H9 (cell line): Measurements from ENCODE around the gene HACE1. TPM values are rescaled to one million over a fixed set of nuclear protein-coding genes. Genes with fewer than 3 reads are reported as not detected.

Experiments
- DNase-seq: peaks from one replicate; pipeline ENCODE4 v3.0.0-alpha.2; 2017
- H2AFZ ChIP-seq: one replicate; pipeline ENCODE4 v1.6.1; 2013; ENCODE audit warnings: mild to moderate bottlenecking, low read length, control low read depth, moderate library complexity
- H2AK5ac ChIP-seq: 2 replicates; pipeline ENCODE4 v1.6.1; 2013; ENCODE audit warnings: low read length, control low read depth, mixed read lengths; ENCODE audit not compliant: insufficient read length
- H2BK120ac ChIP-seq: one replicate; pipeline ENCODE4 v1.6.1; 2013; ENCODE audit warnings: low read depth, mild to moderate bottlenecking, low read length, control low read depth, inconsistent platforms; ENCODE audit not compliant: poor library complexity, severe bottlenecking
- H2BK12ac ChIP-seq: 2 replicates; pipeline ENCODE4 v1.6.1; 2013; ENCODE audit warnings: low read length, control low read depth, mixed read lengths, low read depth; ENCODE audit not compliant: insufficient read length
- H2BK15ac ChIP-seq: 2 replicates; pipeline ENCODE4 v1.6.1; 2013; ENCODE audit warnings: low read depth, low read length, control low read depth
- H2BK20ac ChIP-seq: one replicate; pipeline ENCODE4 v1.6.1; 2013; ENCODE audit warnings: low read depth, mild to moderate bottlenecking, low read length, control low read depth, inconsistent platforms; ENCODE audit not compliant: poor library complexity, severe bottlenecking
- H2BK5ac ChIP-seq: 2 replicates; pipeline ENCODE4 v1.6.1; 2013; ENCODE audit warnings: low read length, control low read depth, mixed read lengths; ENCODE audit not compliant: insufficient read length
- H3K14ac ChIP-seq: 2 replicates; pipeline ENCODE4 v1.6.1; 2013; ENCODE audit warnings: low read length, control low read depth; ENCODE audit not compliant: insufficient read depth
- H3K18ac ChIP-seq: 2 replicates; pipeline ENCODE4 v1.6.1; 2013; ENCODE audit warnings: low read depth, mild to moderate bottlenecking, mixed read lengths, low read length, control low read depth; ENCODE audit not compliant: insufficient read length
- H3K23ac ChIP-seq: 2 replicates; pipeline ENCODE4 v1.6.1; 2013; ENCODE audit warnings: low read length, control low read depth, mixed read lengths, low read depth; ENCODE audit not compliant: insufficient read length
- H3K23me2 ChIP-seq: 2 replicates; pipeline ENCODE4 v1.6.1; 2013; ENCODE audit warnings: low read depth, mild to moderate bottlenecking, mixed read lengths, low read length, control low read depth; ENCODE audit not compliant: insufficient read length, poor library complexity, severe bottlenecking
- H3K27ac ChIP-seq: 2 replicates; pipeline ENCODE4 v1.5.1; 2013; ENCODE audit warnings: low read length, control low read depth, mixed read lengths, low read depth; ENCODE audit not compliant: insufficient read length
- H3K27me3 ChIP-seq: 2 replicates; pipeline ENCODE4 v1.6.1; 2013; ENCODE audit warnings: low read length, control low read depth, inconsistent platforms; ENCODE audit not compliant: insufficient read depth
- H3K4ac ChIP-seq: 2 replicates; pipeline ENCODE4 v1.6.1; 2013; ENCODE audit warnings: low read depth, mild to moderate bottlenecking, control low read depth, inconsistent platforms, low read length, moderate library complexity
- H3K4me1 ChIP-seq: 2 replicates; pipeline ENCODE4 v1.6.1; 2013; ENCODE audit warnings: low read length, control low read depth, inconsistent platforms; ENCODE audit not compliant: insufficient read depth
- H3K4me2 ChIP-seq: 2 replicates; pipeline ENCODE4 v1.6.1; 2013; ENCODE audit warnings: low read length, control low read depth, mixed read lengths; ENCODE audit not compliant: insufficient read length, insufficient read depth
- H3K56ac ChIP-seq: 2 replicates; pipeline ENCODE4 v1.6.1; 2013; ENCODE audit warnings: low read depth, mild to moderate bottlenecking, mixed read lengths, low read length, control low read depth; ENCODE audit not compliant: insufficient read length
- H3K79me1 ChIP-seq: 2 replicates; pipeline ENCODE4 v1.6.1; 2013; ENCODE audit warnings: low read depth, mild to moderate bottlenecking, moderate library complexity, low read length, control low read depth, inconsistent platforms; ENCODE audit not compliant: insufficient read depth, poor library complexity, severe bottlenecking
- H3K79me2 ChIP-seq: 2 replicates; pipeline ENCODE4 v1.6.1; 2013; ENCODE audit warnings: low read length, control low read depth, inconsistent platforms; ENCODE audit not compliant: insufficient read depth
- H3K9ac ChIP-seq: 2 replicates; pipeline ENCODE4 v1.6.1; 2013; ENCODE audit warnings: low read length, control low read depth, mixed read lengths; ENCODE audit not compliant: insufficient read length; ENCODE audit errors: extremely low read depth
- H3K9me3 ChIP-seq: one replicate; pipeline ENCODE4 v1.6.1; 2013; ENCODE audit warnings: low read depth, low read length, inconsistent platforms; ENCODE audit not compliant: control insufficient read depth
- H3T11ph ChIP-seq: one replicate; pipeline ENCODE4 v1.6.1; 2013; ENCODE audit warnings: mild to moderate bottlenecking, low read length, control low read depth, inconsistent platforms
- H4K20me1 ChIP-seq: one replicate; pipeline ENCODE4 v1.6.1; 2013; ENCODE audit not compliant: control insufficient read depth, insufficient read length, insufficient read depth
- H4K5ac ChIP-seq: 2 replicates; pipeline ENCODE4 v1.6.1; 2013; ENCODE audit warnings: low read depth, mild to moderate bottlenecking, mixed read lengths, low read length, control low read depth; ENCODE audit not compliant: insufficient read length
- H4K8ac ChIP-seq: replicated peaks from 2 replicates; pipeline ENCODE4 v1.6.1; 2013; ENCODE audit warnings: low read length, control low read depth, mixed read lengths, low read depth; ENCODE audit not compliant: insufficient read length
- H4K91ac ChIP-seq: 2 replicates; pipeline ENCODE4 v1.6.1; 2013; ENCODE audit warnings: low read depth, mild to moderate bottlenecking, moderate library complexity, mixed read lengths, low read length, control low read depth; ENCODE audit not compliant: insufficient read length
- H3K27ac Mint-ChIP-seq, 3 experiments: 2 replicates in 2 of 3; 3 replicates in 1 of 3; pipeline ENCODE4 v1.8.0; 2020 to 2021; ENCODE audit warnings: mixed read lengths in 3 of 3, mild to moderate bottlenecking in 1 of 3, moderate library complexity in 1 of 3
- H3K27me3 Mint-ChIP-seq: 2 replicates; pipeline ENCODE4 v1.8.0; 2021; ENCODE audit warnings: low read depth, mild to moderate bottlenecking, moderate library complexity, mixed read lengths
- H3K36me3 Mint-ChIP-seq, 3 experiments: 2 replicates in 2 of 3; 3 replicates in 1 of 3; pipeline ENCODE4 v1.8.0; 2020 to 2021; ENCODE audit warnings: low read depth in 3 of 3, mixed read lengths in 3 of 3; ENCODE audit not compliant: insufficient read depth in 1 of 3
- H3K4me1 Mint-ChIP-seq, 2 experiments: 2 replicates each; pipeline ENCODE4 v1.8.0; 2020; ENCODE audit warnings: mixed read lengths in 2 of 2
- H3K4me3 Mint-ChIP-seq, 2 experiments: 2 replicates in 1 of 2; 3 replicates in 1 of 2; pipeline ENCODE4 v1.8.0; 2020 to 2021; ENCODE audit warnings: mild to moderate bottlenecking in 2 of 2, mixed read lengths in 2 of 2, moderate library complexity in 1 of 2
- H3K9me3 Mint-ChIP-seq, 2 experiments: 2 replicates in 1 of 2; 3 replicates in 1 of 2; pipeline ENCODE4 v1.8.0; 2020; ENCODE audit warnings: mild to moderate bottlenecking in 2 of 2, mixed read lengths in 2 of 2, moderate library complexity in 1 of 2
- WGBS: extraction: QIAGEN DNeasy Blood & Tissue Kit; methylation state at CpG from one replicate; pipeline ENCODE4 v1.1.7; 2013; ENCODE audit warnings: missing lambda C conversion rate, low lambda C conversion rate, mixed read lengths; ENCODE audit not compliant: insufficient read length; ENCODE audit errors: extremely low coverage; 5-methylcytosine and 5-hydroxymethylcytosine counted together
- total RNA-seq: library from RNA; stranded (reverse); gene quantifications from 2 replicates; pipeline ENCODE4 v1.2.1, GENCODE V29; 2021
- TF ChIP-seq, protein P1 (sequence below): fragments of 200-600 bp; sonication (generic); conservative IDR thresholded peaks from 3 replicates; pipeline ENCODE4 v1.8.0; 2021; ENCODE audit warnings: antibody characterized with exemption, mild to moderate bottlenecking

HACE1 gene
- total RNA-seq, 1 experiment from 2014 or later: 18.0 TPM

- Histone ChIP-seq H3K79me1 (no peaks in the 10 kb centered on the region), H3K4ac (no peak overlapping the region), H4K8ac (no peak overlapping the region), H3K23ac (no peak overlapping the region), H3K27ac (no peak overlapping the region), H2AFZ (no peak overlapping the region), H3T11ph (no peak overlapping the region), H4K20me1 (no peaks in the 10 kb centered on the region), H3K18ac (no peak overlapping the region), H3K79me2 (no peaks in the 10 kb centered on the region), H3K9me3 (no peaks in the 10 kb centered on the region), H3K23me2 (no peaks in the 10 kb centered on the region), H3K4me2 (no peak overlapping the region), H3K27me3 (no peaks in the 10 kb centered on the region), H3K56ac (no peak overlapping the region), H2AK5ac (no peak overlapping the region), H4K5ac (no peak overlapping the region), H2BK15ac (no peak overlapping the region), H3K9ac (no peak overlapping the region), H2BK20ac (no peak overlapping the region), H4K91ac (no peak overlapping the region), H2BK12ac (no peak overlapping the region), H2BK5ac (no peak overlapping the region), H3K4me1 (peaks cover 3% of the 10 kb centered on the region; the same call in 1 of the 2 replicates), H2BK120ac (no peak overlapping the region), H3K14ac (no peak overlapping the region)
- no CpG with 5 or more reads among the region's 3 CpGs for WGBS
- Mint-ChIP-seq H3K4me1 (peaks cover 17 to 19% of the 10 kb centered on the region in 2 experiments), H3K27ac (no peak overlapping the region), H3K9me3 (peaks cover 2 to 7% of the 10 kb centered on the region in 2 experiments; a peak in 2 of 5 replicates), H3K36me3 (peaks cover 17 to 29% (median 25%) of the 10 kb centered on the region in 3 experiments), H3K27me3 (no peaks in the 10 kb centered on the region), H3K4me3 (no peak overlapping the region)
- DNase-seq: no peak
- TF ChIP-seq, protein P1, sequence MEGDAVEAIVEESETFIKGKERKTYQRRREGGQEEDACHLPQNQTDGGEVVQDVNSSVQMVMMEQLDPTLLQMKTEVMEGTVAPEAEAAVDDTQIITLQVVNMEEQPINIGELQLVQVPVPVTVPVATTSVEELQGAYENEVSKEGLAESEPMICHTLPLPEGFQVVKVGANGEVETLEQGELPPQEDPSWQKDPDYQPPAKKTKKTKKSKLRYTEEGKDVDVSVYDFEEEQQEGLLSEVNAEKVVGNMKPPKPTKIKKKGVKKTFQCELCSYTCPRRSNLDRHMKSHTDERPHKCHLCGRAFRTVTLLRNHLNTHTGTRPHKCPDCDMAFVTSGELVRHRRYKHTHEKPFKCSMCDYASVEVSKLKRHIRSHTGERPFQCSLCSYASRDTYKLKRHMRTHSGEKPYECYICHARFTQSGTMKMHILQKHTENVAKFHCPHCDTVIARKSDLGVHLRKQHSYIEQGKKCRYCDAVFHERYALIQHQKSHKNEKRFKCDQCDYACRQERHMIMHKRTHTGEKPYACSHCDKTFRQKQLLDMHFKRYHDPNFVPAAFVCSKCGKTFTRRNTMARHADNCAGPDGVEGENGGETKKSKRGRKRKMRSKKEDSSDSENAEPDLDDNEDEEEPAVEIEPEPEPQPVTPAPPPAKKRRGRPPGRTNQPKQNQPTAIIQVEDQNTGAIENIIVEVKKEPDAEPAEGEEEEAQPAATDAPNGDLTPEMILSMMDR: no peak
Observed at GRCh38 chr6:104816125-104816524, 43.6 kb downstream of the HACE1 start.
